ENCODE measurements around the gene DRAP1.
"Not testable (repeated sequence)": the region's sequence is repeated elsewhere in the genome, so short reads cannot be mapped to it uniquely, and the experiment has no call there.

The DRAP1 gene

GRCh38 chr11:65888163-65888814, 30.9 kb upstream of the DRAP1 start, which contains the start of gene FIBP:
Gene FIBP, minus strand, starts transcription at chr11:65888471. Its CDS starts 53 bp downstream, at chr11:65888418.
- Histone ChIP-seq H3K36me3 (ENCODE audit: insufficient read depth, low read length) (peaks cover 50% of the 10 kb centered on the region), H3K27me3 (ENCODE audit: control insufficient read depth, insufficient read depth, low read length) (no peaks in the 10 kb centered on the region), H3K4me1 (ENCODE audit: control insufficient read depth, insufficient read depth, low read length) (peaks cover 60% of the 10 kb centered on the region), H3K4me2 (ENCODE audit: low read length) (peak within 1 kb of the TSS; percentile 89), H3K4me3 (ENCODE audit: low read length) (peak within 1 kb of the TSS; percentile 95), H3K9me3 (replicated peaks; ENCODE audit: low read length) (no peaks in the 10 kb centered on the region), H3K9ac (ENCODE audit: low read depth, low read length) (peak within 1 kb of the TSS; percentile 81)

DNA sequence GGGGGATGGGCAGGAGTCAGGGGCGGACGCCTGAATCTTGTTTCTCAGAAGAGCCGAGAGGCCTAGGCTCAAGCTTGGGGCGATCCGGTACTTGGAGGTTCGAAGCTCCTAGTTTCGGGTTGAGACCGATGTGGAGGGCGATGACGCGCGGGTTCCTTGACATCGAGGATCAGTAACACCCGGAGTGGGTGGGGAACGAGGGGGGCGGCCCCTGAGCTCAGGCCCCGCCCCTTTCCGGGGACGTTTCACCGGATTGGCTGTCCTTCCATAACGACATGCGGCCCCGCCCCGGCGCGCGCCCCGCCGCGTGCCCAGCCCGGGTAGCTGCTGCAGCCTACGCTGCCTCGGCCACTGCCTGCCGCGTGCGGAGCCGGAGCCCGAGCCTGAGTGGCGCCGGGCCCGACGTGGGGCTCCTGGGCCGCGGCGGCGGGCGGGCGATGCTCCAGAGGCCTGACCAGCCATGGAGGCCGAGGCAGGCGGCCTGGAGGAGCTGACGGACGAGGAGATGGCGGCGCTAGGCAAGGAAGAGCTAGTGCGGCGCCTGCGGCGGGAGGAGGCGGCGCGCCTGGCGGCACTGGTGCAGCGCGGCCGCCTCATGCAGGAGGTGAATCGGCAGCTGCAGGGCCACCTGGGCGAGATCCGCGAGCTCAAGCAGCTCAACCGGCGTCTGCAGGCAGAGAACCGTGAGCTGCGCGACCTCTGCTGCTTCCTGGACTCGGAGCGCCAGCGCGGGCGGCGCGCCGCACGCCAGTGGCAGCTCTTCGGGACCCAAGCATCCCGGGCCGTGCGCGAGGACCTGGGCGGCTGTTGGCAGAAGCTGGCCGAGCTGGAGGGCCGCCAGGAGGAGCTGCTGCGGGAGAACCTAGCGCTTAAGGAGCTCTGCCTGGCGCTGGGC, 28.7 kb upstream of the DRAP1 start, which contains the start of gene CCDC85B:
TSS of gene CCDC85B (plus strand) at position 350 of the 895 bp plus-strand sequence. CDS start at position 461, 111 bp downstream.
- H3K36me3 ChIP-seq (ENCODE audit: insufficient read depth, low read length), result peaks cover 44% of the 10 kb centered on the region
- peak within 1 kb of the TSS; percentile 89 for H3K4me2 ChIP-seq (ENCODE audit: low read length)
- no peaks in the 10 kb centered on the region for H3K27me3 ChIP-seq (ENCODE audit: control insufficient read depth, insufficient read depth, low read length)
- peak within 1 kb of the TSS; percentile 74 for H3K4me3 ChIP-seq (ENCODE audit: low read length)
- H3K9me3 ChIP-seq (replicated peaks; ENCODE audit: low read length), result no peaks in the 10 kb centered on the region
- H3K4me1 ChIP-seq (ENCODE audit: control insufficient read depth, insufficient read depth, low read length), result peaks cover 71% of the 10 kb centered on the region
- H3K9ac ChIP-seq (ENCODE audit: low read depth, low read length), result peak within 1 kb of the TSS; percentile 86

DNA sequence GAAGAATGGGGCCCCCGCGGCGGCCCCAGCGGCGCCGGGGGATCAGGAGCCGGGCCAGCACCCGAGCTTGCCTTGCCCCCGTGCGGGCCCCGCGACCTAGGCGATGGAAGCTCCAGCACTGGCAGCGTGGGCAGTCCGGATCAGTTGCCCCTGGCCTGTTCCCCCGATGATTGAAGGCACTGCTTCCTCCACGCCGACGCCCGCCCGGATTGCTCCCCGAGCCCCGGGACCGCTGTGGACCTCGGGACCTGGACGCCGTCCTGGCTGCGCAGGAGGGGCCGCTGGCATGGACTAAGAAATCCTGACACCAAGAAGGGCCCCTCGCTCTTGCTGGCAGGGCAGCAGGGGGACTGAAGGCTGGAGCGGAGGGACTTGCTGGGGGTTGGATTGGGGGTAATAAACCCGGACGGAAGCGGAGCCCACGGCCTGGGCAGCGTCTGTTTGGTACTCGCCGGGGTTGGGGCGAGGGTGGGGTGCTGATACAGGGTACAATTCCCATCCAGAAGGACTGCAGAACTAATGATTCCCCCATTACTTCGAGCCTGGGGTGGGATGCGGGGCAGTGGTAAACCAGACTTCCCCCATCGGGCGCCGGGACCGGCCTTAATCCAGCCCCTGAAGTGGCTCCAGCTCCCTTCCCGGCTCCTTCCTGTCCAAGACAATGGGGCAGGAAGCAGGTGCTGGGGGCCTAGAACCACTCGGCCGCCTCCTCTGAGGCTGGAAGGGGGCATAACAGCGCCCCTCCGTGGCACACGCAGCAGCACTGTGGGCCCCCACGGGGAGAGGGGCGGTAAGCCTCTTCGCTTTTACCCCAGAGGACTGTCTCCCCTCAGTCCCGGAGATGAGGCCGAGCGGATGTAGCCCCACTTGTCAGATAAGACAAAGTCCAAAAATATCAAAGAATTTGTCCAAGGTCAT, 27.7 kb upstream of the DRAP1 start:
- no peaks in the 10 kb centered on the region for H3K9me3 ChIP-seq (replicated peaks; ENCODE audit: low read length)
- H3K4me2 ChIP-seq (ENCODE audit: low read length), result peak overlapping the region; percentile 89
- H3K9ac ChIP-seq (ENCODE audit: low read depth, low read length), result peak overlapping the region; percentile 86
- peaks cover 46% of the 10 kb centered on the region for H3K36me3 ChIP-seq (ENCODE audit: insufficient read depth, low read length)
- no peaks in the 10 kb centered on the region for H3K27me3 ChIP-seq (ENCODE audit: control insufficient read depth, insufficient read depth, low read length)
- peak overlapping the region; percentile 74 for H3K4me3 ChIP-seq (ENCODE audit: low read length)
- H3K4me1 ChIP-seq (ENCODE audit: control insufficient read depth, insufficient read depth, low read length), result peaks cover 76% of the 10 kb centered on the region

DNA sequence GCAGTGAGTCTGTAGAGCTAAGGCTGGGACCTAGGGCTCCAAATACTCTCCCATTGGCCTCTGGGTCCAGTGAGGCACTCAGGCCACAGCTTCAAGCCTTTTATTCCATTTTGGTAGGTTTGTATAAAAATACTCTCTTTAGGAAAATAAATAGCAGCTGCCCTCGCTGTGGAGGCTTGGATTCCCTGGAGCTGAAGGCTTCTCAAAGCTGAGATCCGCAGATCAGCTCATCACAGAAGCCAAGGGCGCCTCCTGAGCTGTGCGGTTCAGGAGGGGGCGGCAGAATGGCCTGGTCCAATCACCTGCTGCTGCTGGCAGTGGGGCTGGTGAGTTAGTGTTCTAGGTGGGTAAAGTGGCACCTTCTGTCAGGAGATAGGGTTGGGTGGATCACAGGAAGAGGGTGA, 27.1 kb upstream of the DRAP1 start:
- Histone ChIP-seq H3K4me3 (ENCODE audit: low read length) (peak overlapping the region; percentile 74), H3K36me3 (ENCODE audit: insufficient read depth, low read length) (peaks cover 52% of the 10 kb centered on the region), H3K4me1 (ENCODE audit: control insufficient read depth, insufficient read depth, low read length) (peaks cover 77% of the 10 kb centered on the region), H3K4me2 (ENCODE audit: low read length) (peak overlapping the region; percentile 89), H3K9ac (ENCODE audit: low read depth, low read length) (peak overlapping the region; percentile 86)
- H3K9me3 ChIP-seq (replicated peaks; ENCODE audit: low read length); H3K27me3 ChIP-seq (ENCODE audit: control insufficient read depth, insufficient read depth, low read length): not testable (repeated sequence)

GRCh38 chr11:65892661-65893317, 26.4 kb upstream of the DRAP1 start:
- H3K36me3 ChIP-seq (ENCODE audit: insufficient read depth, low read length), result peaks cover 57% of the 10 kb centered on the region

GRCh38 chr11:65894034-65894591, 25.1 kb upstream of the DRAP1 start:
- Histone ChIP-seq H3K4me1 (ENCODE audit: control insufficient read depth, insufficient read depth, low read length) (peaks cover 71% of the 10 kb centered on the region), H3K9ac (ENCODE audit: low read depth, low read length) (peak overlapping the region; percentile 39)

More at GRCh38 chr11:65892661-65893317, 26.4 kb upstream of the DRAP1 start:
- Histone ChIP-seq H3K4me3 (ENCODE audit: low read length) (peak overlapping the region; percentile 74), H3K9ac (ENCODE audit: low read depth, low read length) (peak overlapping the region; percentile 86), H3K9me3 (replicated peaks; ENCODE audit: low read length) (no peaks in the 10 kb centered on the region), H3K4me1 (ENCODE audit: control insufficient read depth, insufficient read depth, low read length) (peaks cover 77% of the 10 kb centered on the region), H3K27me3 (ENCODE audit: control insufficient read depth, insufficient read depth, low read length) (no peaks in the 10 kb centered on the region), H3K4me2 (ENCODE audit: low read length) (peak overlapping the region; percentile 89)

DNA sequence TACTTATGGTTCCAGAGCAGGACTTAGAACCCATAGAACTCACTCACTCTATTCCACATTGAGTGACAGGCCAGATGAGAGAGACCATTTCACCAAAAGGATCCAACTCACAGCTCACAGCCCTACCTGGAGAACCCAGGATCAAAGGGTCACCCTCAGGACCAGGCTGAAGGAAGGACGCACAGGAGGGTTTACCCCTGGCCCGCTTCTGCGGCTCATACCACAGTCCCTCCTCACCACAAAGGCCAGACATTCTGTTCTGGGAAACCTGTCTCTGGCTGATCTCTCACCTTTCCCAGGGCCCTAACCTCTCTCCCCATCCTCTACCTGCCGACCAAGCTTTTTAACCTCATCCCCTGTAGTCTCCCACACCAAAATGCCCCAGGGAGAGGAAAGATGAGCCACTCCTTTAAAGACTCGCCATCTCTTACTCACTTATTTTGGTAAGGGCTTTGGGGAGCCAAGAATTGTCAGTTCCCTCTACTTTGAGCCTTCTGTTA, 23.7 kb upstream of the DRAP1 start:
- Histone ChIP-seq H3K4me3 (ENCODE audit: low read length) (peak overlapping the region; percentile 86), H3K4me2 (ENCODE audit: low read length) (peak overlapping the region; percentile 82), H3K9me3 (replicated peaks; ENCODE audit: low read length) (no peaks in the 10 kb centered on the region), H3K4me1 (ENCODE audit: control insufficient read depth, insufficient read depth, low read length) (peaks cover 60% of the 10 kb centered on the region), H3K36me3 (ENCODE audit: insufficient read depth, low read length) (peaks cover 74% of the 10 kb centered on the region), H3K9ac (ENCODE audit: low read depth, low read length) (peak overlapping the region; percentile 96), H3K27me3 (ENCODE audit: control insufficient read depth, insufficient read depth, low read length) (no peaks in the 10 kb centered on the region)

More at GRCh38 chr11:65894034-65894591, 25.1 kb upstream of the DRAP1 start:
- no peaks in the 10 kb centered on the region for H3K27me3 ChIP-seq (ENCODE audit: control insufficient read depth, insufficient read depth, low read length)
- peak overlapping the region; percentile 89 for H3K4me2 ChIP-seq (ENCODE audit: low read length)
- no peaks in the 10 kb centered on the region for H3K9me3 ChIP-seq (replicated peaks; ENCODE audit: low read length)
- H3K36me3 ChIP-seq (ENCODE audit: insufficient read depth, low read length), result peaks cover 68% of the 10 kb centered on the region
- H3K4me3 ChIP-seq (ENCODE audit: low read length), result peak overlapping the region; percentile 55

- no peaks in the 10 kb centered on the region for H3K9me3 ChIP-seq (replicated peaks; ENCODE audit: low read length)
- H3K4me2 ChIP-seq (ENCODE audit: low read length), result peak overlapping the region; percentile 82
- peaks cover 65% of the 10 kb centered on the region for H3K4me1 ChIP-seq (ENCODE audit: control insufficient read depth, insufficient read depth, low read length)
- peak overlapping the region; percentile 96 for H3K9ac ChIP-seq (ENCODE audit: low read depth, low read length)
- peak overlapping the region; percentile 86 for H3K4me3 ChIP-seq (ENCODE audit: low read length)
- H3K27me3 ChIP-seq (ENCODE audit: control insufficient read depth, insufficient read depth, low read length), result no peaks in the 10 kb centered on the region
- H3K36me3 ChIP-seq (ENCODE audit: insufficient read depth, low read length), result peaks cover 70% of the 10 kb centered on the region
Measured at GRCh38 chr11:65896034-65896999, 22.9 kb upstream of the DRAP1 start.

DNA sequence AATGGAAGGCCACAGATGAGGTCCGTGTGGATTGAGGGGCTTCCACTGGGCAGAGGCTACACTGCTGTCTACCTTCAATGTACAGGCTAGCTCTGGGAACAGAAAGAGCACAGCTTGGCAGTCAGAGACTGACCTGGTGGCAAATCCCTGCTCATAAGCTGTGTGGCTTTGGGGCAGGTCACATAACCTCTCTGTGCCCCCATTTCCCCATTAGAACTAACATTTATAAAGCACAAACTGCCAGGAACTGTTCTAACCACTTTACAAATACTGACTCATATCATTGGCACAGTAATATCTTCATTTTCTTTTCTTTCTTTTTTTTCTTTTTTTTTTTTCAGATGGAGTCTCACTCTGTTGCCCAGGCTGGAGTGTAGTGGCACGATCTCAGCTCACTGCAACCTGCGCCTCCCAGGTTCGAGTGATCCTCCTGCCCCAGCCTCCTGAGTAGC, 22.2 kb upstream of the DRAP1 start:
- Histone ChIP-seq H3K4me2 (ENCODE audit: low read length) (peak overlapping the region; percentile 82), H3K4me1 (ENCODE audit: control insufficient read depth, insufficient read depth, low read length) (peaks cover 65% of the 10 kb centered on the region), H3K36me3 (ENCODE audit: insufficient read depth, low read length) (peaks cover 63% of the 10 kb centered on the region), H3K27me3 (ENCODE audit: control insufficient read depth, insufficient read depth, low read length) (no peaks in the 10 kb centered on the region), H3K9ac (ENCODE audit: low read depth, low read length) (peak overlapping the region; percentile 96), H3K4me3 (ENCODE audit: low read length) (peak overlapping the region; percentile 86), H3K9me3 (replicated peaks; ENCODE audit: low read length) (no peaks in the 10 kb centered on the region)

All from skeletal muscle satellite cell (primary cell).